HS-5 (cell line): Measurements from ENCODE around the gene MCTP2.

ENCODE experiments used
- DNase-seq: peaks from one replicate; pipeline ENCODE4 v3.0.0-alpha.2; 2012; ENCODE audit warnings: low read depth

Gene MCTP2

GRCh38 chr15:94263341-94264273, 32.2 kb downstream of the MCTP2 start:
- peak; percentile 6 for DNase-seq

- DNase-seq = no peak
Observed at GRCh38 chr15:94265009-94265408, 33.6 kb downstream of the MCTP2 start.

- DNase-seq = no peak
Observed at GRCh38 chr15:94265982-94266381, 34.6 kb downstream of the MCTP2 start.

GRCh38 chr15:94266789-94267188, 35.4 kb downstream of the MCTP2 start:
- no peak for DNase-seq

- DNase-seq = no peak
Observed at GRCh38 chr15:94269954-94270353, 38.6 kb downstream of the MCTP2 start.

- no peak for DNase-seq
Observed at GRCh38 chr15:94270570-94270969, 39.2 kb downstream of the MCTP2 start.

GRCh38 chr15:94272251-94272898, 41.0 kb downstream of the MCTP2 start:
- DNase-seq = no peak

GRCh38 chr15:94273826-94274225, 42.5 kb downstream of the MCTP2 start:
- no peak for DNase-seq

GRCh38 chr15:94274745-94275144, 43.4 kb downstream of the MCTP2 start:
- DNase-seq = no peak

GRCh38 chr15:94277485-94277884, 46.1 kb downstream of the MCTP2 start:
- no peak for DNase-seq

GRCh38 chr15:94279736-94280135, 48.4 kb downstream of the MCTP2 start:
- no peak for DNase-seq

GRCh38 chr15:94280301-94280700, 48.9 kb downstream of the MCTP2 start:
- no peak for DNase-seq

- no peak for DNase-seq
Observed at GRCh38 chr15:94282269-94283250, 51.2 kb downstream of the MCTP2 start.

- DNase-seq = no peak
Observed at GRCh38 chr15:94286583-94286982, 55.2 kb downstream of the MCTP2 start.

- no peak for DNase-seq
Observed at GRCh38 chr15:94287794-94288246, 56.5 kb downstream of the MCTP2 start.

GRCh38 chr15:94290730-94291129, 59.4 kb downstream of the MCTP2 start:
- no peak for DNase-seq

- no peak for DNase-seq
Observed at GRCh38 chr15:94293411-94294402, 62.3 kb downstream of the MCTP2 start.

- DNase-seq = no peak
Observed at GRCh38 chr15:94294556-94294955, 63.2 kb downstream of the MCTP2 start.

- DNase-seq = no peak
Observed at GRCh38 chr15:94295275-94295674, 63.9 kb downstream of the MCTP2 start.

- DNase-seq = no peak
Observed at GRCh38 chr15:94296717-94297116, 65.4 kb downstream of the MCTP2 start.

GRCh38 chr15:94297558-94297957, 66.2 kb downstream of the MCTP2 start:
- no peak for DNase-seq
